ENCODE measurements around the gene PTPN1.

DNA sequence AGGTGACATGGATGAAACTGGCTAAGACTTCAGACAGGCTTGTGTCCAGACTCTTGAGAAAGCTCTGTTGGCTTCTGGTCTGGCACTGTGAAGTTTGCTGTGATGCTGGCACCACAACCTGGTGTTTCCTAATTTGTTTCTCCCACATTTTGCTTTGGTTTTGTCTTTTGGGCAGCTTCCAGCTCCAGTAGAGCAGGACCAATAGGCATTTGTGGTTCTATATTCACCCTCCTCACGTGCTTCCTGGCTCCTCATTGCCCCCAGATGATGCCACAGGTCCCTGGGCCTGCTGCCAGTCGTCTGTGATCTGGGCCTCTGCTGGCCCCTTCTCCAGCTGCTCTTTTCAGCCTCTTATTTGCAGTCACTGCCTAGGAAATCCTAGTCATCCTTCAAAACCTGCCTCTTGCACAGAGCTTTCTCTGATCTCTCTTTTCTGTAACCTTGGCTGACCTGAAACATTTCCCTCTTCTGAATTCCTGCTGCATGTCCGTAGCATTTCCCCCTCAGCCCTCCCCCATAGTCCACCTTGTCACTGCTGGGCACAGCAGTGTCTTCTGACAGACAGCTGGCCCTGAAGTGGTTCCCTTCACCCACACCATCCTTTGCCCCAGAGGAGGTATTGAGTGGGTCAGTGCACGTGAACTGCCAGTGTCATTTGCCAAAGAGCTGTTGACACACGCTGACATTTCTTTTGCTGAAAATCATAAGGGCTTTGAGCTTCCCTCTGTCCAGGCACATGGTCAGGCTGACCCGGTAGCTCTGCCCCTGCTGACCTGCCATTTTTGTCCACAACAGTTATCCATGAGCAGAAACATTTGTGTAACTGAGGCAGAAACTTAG is 63.0 kb downstream of the PTPN1 start:
- TF ChIP-seq, protein P1, sequence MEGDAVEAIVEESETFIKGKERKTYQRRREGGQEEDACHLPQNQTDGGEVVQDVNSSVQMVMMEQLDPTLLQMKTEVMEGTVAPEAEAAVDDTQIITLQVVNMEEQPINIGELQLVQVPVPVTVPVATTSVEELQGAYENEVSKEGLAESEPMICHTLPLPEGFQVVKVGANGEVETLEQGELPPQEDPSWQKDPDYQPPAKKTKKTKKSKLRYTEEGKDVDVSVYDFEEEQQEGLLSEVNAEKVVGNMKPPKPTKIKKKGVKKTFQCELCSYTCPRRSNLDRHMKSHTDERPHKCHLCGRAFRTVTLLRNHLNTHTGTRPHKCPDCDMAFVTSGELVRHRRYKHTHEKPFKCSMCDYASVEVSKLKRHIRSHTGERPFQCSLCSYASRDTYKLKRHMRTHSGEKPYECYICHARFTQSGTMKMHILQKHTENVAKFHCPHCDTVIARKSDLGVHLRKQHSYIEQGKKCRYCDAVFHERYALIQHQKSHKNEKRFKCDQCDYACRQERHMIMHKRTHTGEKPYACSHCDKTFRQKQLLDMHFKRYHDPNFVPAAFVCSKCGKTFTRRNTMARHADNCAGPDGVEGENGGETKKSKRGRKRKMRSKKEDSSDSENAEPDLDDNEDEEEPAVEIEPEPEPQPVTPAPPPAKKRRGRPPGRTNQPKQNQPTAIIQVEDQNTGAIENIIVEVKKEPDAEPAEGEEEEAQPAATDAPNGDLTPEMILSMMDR (IDR thresholded peaks at IDR 0.05 in 8 of 11, conservative IDR thresholded peaks at IDR 0.05 in 3 of 11), result no peak
- TF ChIP-seq POLR2A (IDR thresholded peaks at IDR 0.05), result no peak
